ENCODE measurements around the gene CD47.

- TF ChIP-seq EZH2 (IDR thresholded peaks at IDR 0.05; ENCODE audit: low read depth) = no peak
- TF ChIP-seq, protein P1, sequence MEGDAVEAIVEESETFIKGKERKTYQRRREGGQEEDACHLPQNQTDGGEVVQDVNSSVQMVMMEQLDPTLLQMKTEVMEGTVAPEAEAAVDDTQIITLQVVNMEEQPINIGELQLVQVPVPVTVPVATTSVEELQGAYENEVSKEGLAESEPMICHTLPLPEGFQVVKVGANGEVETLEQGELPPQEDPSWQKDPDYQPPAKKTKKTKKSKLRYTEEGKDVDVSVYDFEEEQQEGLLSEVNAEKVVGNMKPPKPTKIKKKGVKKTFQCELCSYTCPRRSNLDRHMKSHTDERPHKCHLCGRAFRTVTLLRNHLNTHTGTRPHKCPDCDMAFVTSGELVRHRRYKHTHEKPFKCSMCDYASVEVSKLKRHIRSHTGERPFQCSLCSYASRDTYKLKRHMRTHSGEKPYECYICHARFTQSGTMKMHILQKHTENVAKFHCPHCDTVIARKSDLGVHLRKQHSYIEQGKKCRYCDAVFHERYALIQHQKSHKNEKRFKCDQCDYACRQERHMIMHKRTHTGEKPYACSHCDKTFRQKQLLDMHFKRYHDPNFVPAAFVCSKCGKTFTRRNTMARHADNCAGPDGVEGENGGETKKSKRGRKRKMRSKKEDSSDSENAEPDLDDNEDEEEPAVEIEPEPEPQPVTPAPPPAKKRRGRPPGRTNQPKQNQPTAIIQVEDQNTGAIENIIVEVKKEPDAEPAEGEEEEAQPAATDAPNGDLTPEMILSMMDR (conservative IDR thresholded peaks at IDR 0.05) = no peak
Measured at GRCh38 chr3:108071368-108071767, 19.5 kb downstream of the CD47 start.
